H4 (cell line): ENCODE measurements around the gene SMU1. TPM values are rescaled to one million over a fixed set of nuclear protein-coding genes. Genes with fewer than 3 reads are reported as not detected.
"Not testable (repeated sequence)": the region's sequence is repeated elsewhere in the genome, so short reads cannot be mapped to it uniquely, and the experiment has no call there.

Source experiments
- DNase-seq: peaks from one replicate; pipeline ENCODE4 v3.0.0-alpha.2; 2015; ENCODE audit warnings: low spot score
- total RNA-seq: library from RNA; depleted of rRNA; stranded (reverse); fragments of >200 nt; shearing (Covaris generic); gene quantifications from 2 replicates; pipeline ENCODE4 v1.2.3, GENCODE V29; 2014

SMU1 gene
- total RNA-seq, 1 experiment from 2014 or later = 32.0 TPM

- DNase-seq = no peak
Measured at GRCh38 chr9:33105959-33106358, 29.5 kb upstream of the SMU1 start.

GRCh38 chr9:33105504-33105903 is 29.0 kb upstream of the SMU1 start:
- DNase-seq = no peak

- no peak for DNase-seq
Measured at GRCh38 chr9:33104401-33104800, 27.9 kb upstream of the SMU1 start.

- no peak for DNase-seq
Measured at GRCh38 chr9:33103501-33104281, 27.2 kb upstream of the SMU1 start.

- DNase-seq = no peak
Measured at GRCh38 chr9:33102551-33103210, 26.2 kb upstream of the SMU1 start.

- peak; percentile 50 for DNase-seq
Measured at GRCh38 chr9:33101104-33101951, 24.9 kb upstream of the SMU1 start.

- DNase-seq = no peak
Measured at GRCh38 chr9:33099754-33100153, 23.3 kb upstream of the SMU1 start.

GRCh38 chr9:33097192-33097591 is 20.7 kb upstream of the SMU1 start:
- no peak for DNase-seq

- DNase-seq = no peak
Measured at GRCh38 chr9:33092634-33093033, 16.2 kb upstream of the SMU1 start.

GRCh38 chr9:33085672-33086071 is 9.2 kb upstream of the SMU1 start:
- DNase-seq = not testable (repeated sequence)

GRCh38 chr9:33082538-33083326 is 6.3 kb upstream of the SMU1 start:
- DNase-seq = no peak

GRCh38 chr9:33082128-33082527 is 5.7 kb upstream of the SMU1 start:
- no peak for DNase-seq

- DNase-seq = peak; percentile 92
Measured at GRCh38 chr9:33081128-33081851, 4.8 kb upstream of the SMU1 start.

- no peak for DNase-seq
Measured at GRCh38 chr9:33080534-33080933, 4.1 kb upstream of the SMU1 start.

- no peak for DNase-seq
Measured at GRCh38 chr9:33068991-33069390, 7.5 kb downstream of the SMU1 start.

- no peak for DNase-seq
Measured at GRCh38 chr9:33065157-33066076, 11.1 kb downstream of the SMU1 start.

GRCh38 chr9:33051144-33051543 is 25.3 kb downstream of the SMU1 start:
- DNase-seq = no peak

GRCh38 chr9:33049680-33050361 is 26.7 kb downstream of the SMU1 start:
- DNase-seq = no peak

- no peak for DNase-seq
Measured at GRCh38 chr9:33048054-33048465, 28.4 kb downstream of the SMU1 start.
